Ishikawa (cell line): Measurements from ENCODE around the gene MUC2.

Experiments
- EP300 ChIP-seq: IDR thresholded peaks from 2 replicates; pipeline ENCODE4 v1.6.1; 2012; ENCODE audit warnings: borderline replicate concordance
- NFIC ChIP-seq: IDR thresholded peaks from 2 replicates; pipeline ENCODE4 v1.6.1; 2012
- TEAD4 ChIP-seq: IDR thresholded peaks from 2 replicates; pipeline ENCODE4 v1.6.1; 2012

DNA sequence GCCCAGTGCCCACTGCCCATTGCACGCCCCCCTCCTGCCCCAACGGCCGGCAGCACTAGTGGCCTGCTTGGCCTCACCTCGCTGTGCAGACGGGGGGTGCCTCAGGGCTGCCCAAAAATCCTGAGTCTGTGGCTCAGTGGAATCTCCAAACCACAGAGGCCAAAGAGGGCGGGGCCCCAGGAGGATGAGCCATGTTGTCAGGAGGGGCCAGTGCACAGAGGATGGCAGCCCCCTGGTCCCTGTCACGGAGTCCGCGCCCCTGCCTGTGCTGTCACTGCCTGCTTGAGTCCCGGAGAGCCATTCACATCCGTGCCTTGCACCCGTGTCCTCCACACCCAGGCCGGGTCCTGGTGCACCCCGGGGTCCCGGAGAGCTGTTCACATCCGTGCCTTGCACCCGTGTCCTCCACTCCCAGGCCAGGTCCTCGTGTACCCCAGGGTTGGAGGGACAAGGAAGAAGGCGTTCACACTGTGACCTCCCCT, 46.7 kb downstream of the MUC2 start:
- TF ChIP-seq EP300 (no peak), TEAD4 (no peak), NFIC (no peak)
